ENCODE measurements around the gene SORCS2.

SORCS2 gene

DNA sequence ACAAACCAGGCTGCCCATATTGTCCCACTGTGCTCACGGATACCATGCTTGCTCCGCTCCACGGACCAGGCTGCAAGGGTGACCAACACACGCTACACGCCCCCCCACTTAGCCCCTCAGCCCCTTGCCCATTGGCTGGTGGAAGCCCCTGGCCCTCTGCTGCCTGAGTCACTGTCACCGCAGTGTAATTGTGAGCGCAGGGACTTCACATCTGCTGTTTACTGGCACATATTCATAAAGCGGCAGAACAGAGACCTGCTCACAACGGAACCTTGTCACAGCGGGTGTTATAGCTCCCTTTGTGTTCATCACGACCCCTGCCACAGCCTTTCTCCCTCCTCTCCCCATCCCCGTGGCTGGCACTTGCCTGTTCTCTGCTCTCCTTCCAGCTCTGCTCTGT, 158.7 kb downstream of the SORCS2 start:
- Histone ChIP-seq H3K4me3 (ENCODE audit: low read depth, low read length) (no peak overlapping the region), H3K4me1 (peaks cover under 1% of the 10 kb centered on the region; the same call in 1 of the 2 replicates), H3K9me3 (no peaks in the 10 kb centered on the region), H3K27me3 (no peaks in the 10 kb centered on the region), H3K36me3 (no peaks in the 10 kb centered on the region)
- TF ChIP-seq, protein P1, sequence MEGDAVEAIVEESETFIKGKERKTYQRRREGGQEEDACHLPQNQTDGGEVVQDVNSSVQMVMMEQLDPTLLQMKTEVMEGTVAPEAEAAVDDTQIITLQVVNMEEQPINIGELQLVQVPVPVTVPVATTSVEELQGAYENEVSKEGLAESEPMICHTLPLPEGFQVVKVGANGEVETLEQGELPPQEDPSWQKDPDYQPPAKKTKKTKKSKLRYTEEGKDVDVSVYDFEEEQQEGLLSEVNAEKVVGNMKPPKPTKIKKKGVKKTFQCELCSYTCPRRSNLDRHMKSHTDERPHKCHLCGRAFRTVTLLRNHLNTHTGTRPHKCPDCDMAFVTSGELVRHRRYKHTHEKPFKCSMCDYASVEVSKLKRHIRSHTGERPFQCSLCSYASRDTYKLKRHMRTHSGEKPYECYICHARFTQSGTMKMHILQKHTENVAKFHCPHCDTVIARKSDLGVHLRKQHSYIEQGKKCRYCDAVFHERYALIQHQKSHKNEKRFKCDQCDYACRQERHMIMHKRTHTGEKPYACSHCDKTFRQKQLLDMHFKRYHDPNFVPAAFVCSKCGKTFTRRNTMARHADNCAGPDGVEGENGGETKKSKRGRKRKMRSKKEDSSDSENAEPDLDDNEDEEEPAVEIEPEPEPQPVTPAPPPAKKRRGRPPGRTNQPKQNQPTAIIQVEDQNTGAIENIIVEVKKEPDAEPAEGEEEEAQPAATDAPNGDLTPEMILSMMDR (IDR thresholded peaks at IDR 0.05; ENCODE audit: low read depth, low read length) = no peak
- DNase-seq = no peak

DNA sequence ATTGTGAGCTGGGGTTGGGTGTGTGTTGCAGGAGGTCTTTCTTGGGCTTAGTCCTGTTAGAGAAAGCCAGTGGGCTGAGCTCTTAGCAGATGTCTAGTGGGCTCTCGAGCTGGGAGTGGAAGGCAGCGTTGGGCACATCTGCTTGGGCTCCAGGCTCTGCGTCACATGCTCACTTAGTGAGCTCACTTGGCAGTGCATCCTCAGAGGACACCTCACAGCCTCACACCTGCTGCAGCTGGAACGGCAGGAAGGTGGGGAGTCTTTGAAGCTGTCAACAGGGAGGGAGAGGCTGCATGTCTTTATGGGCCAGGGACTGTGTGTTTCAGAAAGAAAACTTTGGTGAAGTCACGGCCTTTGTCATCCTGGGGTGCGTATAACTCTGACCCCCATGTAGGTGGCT, 160.1 kb downstream of the SORCS2 start:
- H3K27me3 ChIP-seq = no peaks in the 10 kb centered on the region
- no peak for DNase-seq
- TF ChIP-seq, protein P1 (IDR thresholded peaks at IDR 0.05; ENCODE audit: low read depth, low read length) = no peak
- H3K4me1 ChIP-seq = peaks cover 16% of the 10 kb centered on the region
- no peak overlapping the region for H3K4me3 ChIP-seq (ENCODE audit: low read depth, low read length)
- no peaks in the 10 kb centered on the region for H3K9me3 ChIP-seq
- H3K36me3 ChIP-seq = no peaks in the 10 kb centered on the region

DNA sequence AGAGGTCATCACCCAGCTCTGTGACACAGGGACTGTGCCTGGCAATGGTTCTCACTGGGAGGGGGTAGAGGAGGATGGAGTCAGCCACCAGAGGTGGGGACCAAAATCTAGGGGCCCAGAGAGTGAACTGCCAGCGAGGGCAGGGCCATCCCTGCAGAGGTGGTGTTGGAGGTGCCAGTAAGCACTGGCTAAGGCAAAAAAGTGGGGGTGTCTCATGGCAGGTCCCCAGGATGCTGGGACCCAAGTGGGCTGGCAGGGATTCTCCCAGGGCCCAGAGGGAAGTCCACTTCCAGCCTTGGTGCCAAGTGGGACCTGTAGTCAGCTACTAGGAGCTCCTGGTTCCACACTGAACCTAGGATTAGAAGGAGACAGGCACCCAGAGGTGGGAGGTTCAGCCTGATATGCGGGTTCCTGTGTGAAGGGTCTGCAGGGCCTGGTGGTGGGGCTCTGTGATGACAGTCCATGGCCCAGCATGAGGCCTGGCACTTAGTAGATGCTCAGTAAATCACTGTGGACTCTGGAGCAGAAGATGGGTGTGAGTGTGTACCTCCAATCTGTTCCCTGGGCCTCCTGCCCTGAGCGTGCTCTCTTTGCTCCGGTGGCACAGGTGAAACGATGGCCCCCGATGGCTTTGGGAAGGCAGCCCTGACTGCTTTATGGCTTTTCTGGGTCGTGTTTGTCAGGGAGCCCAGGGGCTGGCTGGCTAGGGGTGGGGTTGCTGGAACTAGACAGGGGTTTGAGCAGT, 160.9 kb downstream of the SORCS2 start:
- Histone ChIP-seq H3K4me3 (ENCODE audit: low read depth, low read length) (no peak overlapping the region), H3K36me3 (no peaks in the 10 kb centered on the region), H3K27me3 (no peaks in the 10 kb centered on the region), H3K9me3 (no peaks in the 10 kb centered on the region), H3K4me1 (peaks cover 23% of the 10 kb centered on the region)
- DNase-seq = no peak
- TF ChIP-seq, protein P1 (IDR thresholded peaks at IDR 0.05; ENCODE audit: low read depth, low read length) = no peak

DNA sequence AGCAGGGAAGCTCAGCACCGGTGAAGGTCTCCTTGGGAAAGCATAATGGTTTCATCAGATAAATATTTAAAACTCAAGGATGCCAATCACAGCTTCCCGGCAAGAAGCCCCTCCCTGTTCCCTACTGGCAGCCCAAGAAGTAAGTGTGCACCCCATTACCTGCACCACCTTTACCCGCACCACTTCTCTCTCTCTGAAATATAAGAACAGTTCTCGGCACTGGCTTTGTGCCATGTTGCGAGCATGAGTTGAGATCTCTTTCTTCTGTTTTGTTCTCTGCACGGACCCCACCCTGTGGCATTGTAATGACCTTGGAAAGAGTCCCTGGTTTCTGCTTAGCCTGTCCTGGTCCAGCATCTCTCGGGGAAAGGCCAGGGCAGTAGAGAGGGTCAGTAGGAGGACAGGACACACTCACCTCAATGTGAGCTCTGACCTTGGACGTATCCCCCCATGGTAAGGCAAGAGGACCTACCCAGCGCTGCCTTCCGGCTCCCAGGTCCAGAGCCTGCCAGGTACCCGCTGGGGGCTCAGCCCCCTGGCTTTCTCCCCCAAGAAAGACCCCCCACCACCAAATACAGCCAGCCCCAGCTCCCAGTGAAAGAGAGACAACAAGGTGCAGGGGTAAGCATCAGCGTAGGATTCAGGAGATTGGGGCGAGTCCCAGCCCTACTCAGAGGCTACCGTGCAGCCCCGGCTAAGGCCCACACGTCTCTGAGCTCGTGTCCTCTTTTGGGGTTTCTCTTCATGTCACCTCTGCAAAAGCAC, 161.7 kb downstream of the SORCS2 start:
- Histone ChIP-seq H3K9me3 (no peaks in the 10 kb centered on the region), H3K4me3 (ENCODE audit: low read depth, low read length) (no peak overlapping the region), H3K4me1 (peaks cover 25% of the 10 kb centered on the region), H3K36me3 (no peaks in the 10 kb centered on the region), H3K27me3 (no peaks in the 10 kb centered on the region)
- no peak for DNase-seq
- TF ChIP-seq, protein P1 (IDR thresholded peaks at IDR 0.05; ENCODE audit: low read depth, low read length) = no peak

DNA sequence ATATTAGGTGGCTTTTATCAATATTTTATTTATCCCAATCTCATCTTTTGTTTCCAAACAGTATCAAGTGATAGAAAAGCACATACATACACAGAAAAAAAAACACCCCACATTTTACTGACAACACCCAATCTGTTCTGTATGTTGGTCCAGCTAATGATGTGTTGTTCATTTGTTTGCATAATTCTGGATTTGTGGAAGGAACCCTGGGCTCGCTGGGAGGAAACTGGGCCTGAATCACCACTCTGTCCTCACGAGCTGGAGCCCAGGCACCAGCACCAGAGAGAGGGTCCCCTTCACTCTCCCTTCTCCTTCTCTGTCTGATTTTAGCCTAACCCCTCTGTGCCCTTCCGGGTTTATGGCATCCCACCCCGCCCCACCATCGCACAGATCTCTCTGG, 162.6 kb downstream of the SORCS2 start:
- no peak for DNase-seq
- H3K9me3 ChIP-seq = no peaks in the 10 kb centered on the region
- TF ChIP-seq, protein P1 (IDR thresholded peaks at IDR 0.05; ENCODE audit: low read depth, low read length) = no peak
- H3K4me3 ChIP-seq (ENCODE audit: low read depth, low read length) = no peak overlapping the region
- H3K36me3 ChIP-seq = no peaks in the 10 kb centered on the region
- H3K4me1 ChIP-seq = peaks cover 25% of the 10 kb centered on the region
- H3K27me3 ChIP-seq = no peaks in the 10 kb centered on the region

DNA sequence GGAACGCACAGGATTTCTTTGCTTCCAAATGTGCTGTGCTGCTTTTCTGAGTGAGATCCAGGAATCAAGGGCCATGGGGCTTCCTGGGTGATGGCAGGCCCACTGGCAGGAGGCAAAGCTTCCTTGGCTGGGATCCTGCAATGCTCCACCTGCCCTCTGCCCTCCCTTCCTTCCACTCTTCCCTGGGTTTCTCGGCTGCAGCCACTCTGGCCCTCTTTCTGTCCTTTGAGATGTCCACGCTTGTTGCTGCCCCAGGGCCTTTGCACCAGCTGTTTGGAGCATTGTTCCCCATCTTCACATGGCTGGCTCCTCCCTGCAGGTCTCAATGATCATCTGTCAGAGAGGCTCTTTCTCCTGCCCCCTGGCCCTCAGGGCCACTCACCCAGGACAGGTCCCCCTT, 163.5 kb downstream of the SORCS2 start:
- H3K4me3 ChIP-seq (ENCODE audit: low read depth, low read length) = no peak overlapping the region
- H3K27me3 ChIP-seq = no peaks in the 10 kb centered on the region
- no peak for DNase-seq
- TF ChIP-seq, protein P1 (IDR thresholded peaks at IDR 0.05; ENCODE audit: low read depth, low read length) = no peak
- H3K4me1 ChIP-seq = peaks cover 25% of the 10 kb centered on the region
- no peaks in the 10 kb centered on the region for H3K36me3 ChIP-seq
- H3K9me3 ChIP-seq = no peaks in the 10 kb centered on the region

Data from BE2C (cell line).